ENCODE measurements around the gene ATG2A.

Gene ATG2A

GRCh38 chr11:64868904-64869570 lies 48.0 kb downstream of the ATG2A start:
- DNase-seq (ENCODE audit: low spot score), result no peak

DNA sequence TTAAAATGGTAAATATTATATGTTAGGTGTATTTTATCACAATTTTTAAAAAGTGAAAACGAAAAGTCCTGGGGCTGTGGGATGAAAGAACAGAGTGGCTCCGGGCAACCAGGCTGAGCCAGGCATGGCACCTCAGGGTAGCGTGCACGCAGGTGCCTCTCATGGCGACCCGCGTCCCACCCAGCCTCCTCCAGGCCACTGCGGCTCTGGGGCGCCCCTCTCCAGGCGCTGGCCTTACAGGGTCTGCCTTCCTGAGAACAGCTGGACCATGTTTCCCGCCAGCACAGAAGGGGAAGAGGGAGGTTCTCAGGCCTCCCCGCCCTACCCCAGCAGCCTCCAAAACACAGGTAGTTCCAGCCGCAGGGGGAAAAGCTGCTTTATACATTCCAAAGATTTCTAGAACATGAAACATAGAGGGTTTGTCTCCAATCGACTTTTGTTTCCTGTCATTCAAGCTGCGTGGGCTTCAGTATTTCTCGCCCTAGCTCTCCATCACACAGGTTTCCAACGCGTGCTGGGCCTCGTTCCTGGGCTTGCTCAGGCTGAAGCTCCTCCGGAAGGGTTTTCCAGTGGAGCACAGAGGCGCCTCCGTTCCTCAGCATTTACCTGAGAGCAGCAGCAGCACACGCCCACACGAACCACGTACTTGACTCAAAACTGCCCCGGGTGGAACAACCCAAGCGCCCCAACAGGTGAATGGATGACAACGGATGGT lies 49.1 kb downstream of the ATG2A start:
- DNase-seq (ENCODE audit: low spot score), result no peak

DNA sequence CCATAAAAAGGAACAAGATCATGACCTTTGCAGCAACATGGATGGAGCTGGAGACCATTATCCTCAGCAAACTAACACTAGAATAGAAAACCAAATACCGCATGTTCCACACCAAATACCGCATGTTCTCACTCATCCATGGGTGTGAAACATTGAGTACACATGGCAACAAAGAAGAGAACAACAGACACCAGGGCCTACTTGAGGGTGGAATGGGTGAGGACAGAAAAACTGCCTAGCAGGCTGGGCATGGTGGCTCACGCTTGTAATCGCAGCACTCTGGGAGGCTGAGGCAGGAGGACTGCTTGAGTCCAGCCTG lies 50.9 kb downstream of the ATG2A start:
- DNase-seq (ENCODE audit: low spot score), result no peak

- no peak for DNase-seq (ENCODE audit: low spot score)
These were observed 51.5 kb downstream of the ATG2A start for GRCh38 chr11:64865286-64866172.

- DNase-seq (ENCODE audit: low spot score), result no peak
These were observed 52.3 kb downstream of the ATG2A start for GRCh38 chr11:64864473-64865285.

- no peak for DNase-seq (ENCODE audit: low spot score)
These were observed 52.9 kb downstream of the ATG2A start for GRCh38 chr11:64864135-64864472.

GRCh38 chr11:64863391-64864060 lies 53.5 kb downstream of the ATG2A start:
- no peak for DNase-seq (ENCODE audit: low spot score)

DNA sequence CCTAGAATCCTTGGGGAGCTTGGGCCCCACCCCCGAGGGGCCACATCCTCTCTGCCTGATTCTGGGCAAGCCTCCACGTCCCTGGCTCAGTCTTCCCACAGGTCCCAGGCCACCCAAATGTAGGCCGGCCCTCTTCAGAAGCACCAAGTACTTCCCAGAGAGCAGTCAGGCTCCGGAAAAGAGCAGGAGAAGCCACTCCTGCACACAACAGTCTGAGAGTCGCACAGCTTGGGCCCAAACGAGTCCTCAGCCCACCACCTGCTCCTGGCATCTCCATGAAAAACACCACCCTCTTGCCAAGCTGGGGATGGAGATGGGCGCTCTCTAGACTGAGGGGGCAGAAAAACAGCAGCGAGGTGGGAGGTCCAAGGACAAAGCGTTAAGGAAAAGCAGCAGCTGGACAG lies 54.0 kb downstream of the ATG2A start:
- no peak for DNase-seq (ENCODE audit: low spot score)

DNA sequence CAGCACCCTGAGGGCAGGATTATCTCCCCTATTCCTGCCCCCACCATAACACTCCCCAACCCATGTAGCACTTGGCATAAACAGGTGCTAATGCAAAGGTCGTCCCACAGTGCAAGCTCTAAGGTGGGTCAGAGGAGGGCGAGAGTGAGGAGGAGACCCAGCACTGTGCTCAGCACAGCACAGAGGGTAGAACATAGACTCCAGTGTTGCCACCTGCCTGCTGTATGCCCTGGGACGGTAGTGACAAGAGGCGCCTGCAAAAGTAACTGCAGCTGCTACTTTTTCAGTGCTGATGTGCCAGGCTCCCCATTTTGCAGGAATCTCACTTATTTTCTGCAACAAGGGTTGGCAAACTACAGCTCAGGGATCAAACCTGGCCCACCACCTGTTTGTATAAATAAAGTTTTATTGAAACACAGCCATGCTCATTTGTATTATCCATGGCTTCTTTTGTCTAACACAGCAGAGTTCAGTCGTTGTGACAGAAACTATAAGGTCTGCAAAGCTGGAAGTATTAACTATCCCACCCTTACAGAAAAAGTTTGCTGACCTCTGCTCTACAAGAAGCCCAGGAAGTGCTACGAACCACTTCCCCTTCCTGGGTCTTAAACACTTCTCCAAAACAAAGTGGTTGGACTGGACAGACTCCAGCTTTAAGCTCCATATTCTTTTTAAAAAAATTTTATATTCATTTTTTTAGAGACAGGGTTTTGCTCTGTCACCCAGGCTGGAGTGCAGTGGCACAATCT lies 55.6 kb downstream of the ATG2A start:
- DNase-seq (ENCODE audit: low spot score), result no peak

GRCh38 chr11:64859542-64860414 lies 57.2 kb downstream of the ATG2A start:
- DNase-seq (ENCODE audit: low spot score), result no peak

- no peak for DNase-seq (ENCODE audit: low spot score)
These were observed 58.3 kb downstream of the ATG2A start for GRCh38 chr11:64858467-64859263.

DNA sequence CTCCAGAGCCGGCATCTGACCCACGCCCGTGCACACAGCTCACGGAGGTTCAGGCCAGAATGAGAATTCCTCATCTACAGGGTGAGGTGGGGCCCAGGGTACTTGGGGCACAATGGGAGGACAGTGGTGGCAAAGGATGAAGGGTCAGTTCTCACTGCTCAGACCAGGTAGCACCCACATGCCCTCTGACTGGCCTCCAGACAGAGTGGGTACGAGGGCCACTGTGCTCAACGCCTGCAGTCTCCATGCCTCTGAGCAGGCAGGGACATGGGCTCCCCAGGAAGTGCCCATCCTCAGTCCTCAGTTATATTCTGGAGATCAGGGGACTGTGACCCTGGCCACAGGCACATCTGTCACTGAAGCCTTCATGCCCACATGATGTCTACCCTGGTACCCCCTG lies 59.5 kb downstream of the ATG2A start:
- no peak for DNase-seq (ENCODE audit: low spot score)

DNA sequence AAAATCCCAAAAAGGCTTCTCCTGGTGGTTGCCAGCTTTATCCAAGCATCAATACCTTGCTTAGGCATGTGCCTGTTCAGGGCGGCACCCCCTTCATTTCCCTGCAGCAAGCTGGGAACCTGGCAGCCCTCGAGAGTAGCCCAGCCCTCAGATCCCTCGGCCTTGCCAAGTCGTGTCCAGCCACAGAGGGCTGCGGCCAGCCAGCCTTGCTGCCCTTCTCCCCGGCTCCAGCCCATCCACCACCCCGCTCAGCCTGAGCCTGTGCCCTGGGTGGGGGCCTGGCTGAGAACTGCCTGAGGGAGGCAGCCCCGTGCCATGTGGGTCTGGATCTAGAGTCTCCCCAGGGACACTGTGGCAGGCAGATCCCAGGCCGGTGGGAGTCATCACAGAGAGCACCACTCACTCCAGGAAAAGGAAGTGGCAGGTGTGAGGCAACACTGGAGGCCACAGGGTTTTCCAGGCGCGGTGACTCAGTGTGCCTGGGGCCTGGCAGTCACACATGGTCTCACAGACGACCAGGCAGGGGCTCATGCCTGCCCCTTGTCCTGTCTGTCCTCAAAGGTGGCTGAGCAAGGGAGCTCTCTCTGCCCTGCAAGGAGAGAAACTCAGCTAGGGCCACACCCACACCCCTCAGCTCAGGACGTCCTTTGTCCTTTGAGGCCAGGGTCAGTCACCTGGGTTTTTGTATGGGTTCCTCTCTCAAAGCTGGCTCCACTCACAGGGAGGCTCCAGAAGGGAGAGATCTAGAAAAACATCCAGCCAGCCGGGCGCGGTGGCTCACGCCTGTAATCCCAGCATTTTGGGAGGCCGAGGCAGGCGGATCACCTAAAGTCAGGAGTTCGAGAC lies 60.4 kb downstream of the ATG2A start:
- no peak for DNase-seq (ENCODE audit: low spot score)

- no peak for DNase-seq (ENCODE audit: low spot score)
These were observed 61.3 kb downstream of the ATG2A start for GRCh38 chr11:64855596-64856304.

DNA sequence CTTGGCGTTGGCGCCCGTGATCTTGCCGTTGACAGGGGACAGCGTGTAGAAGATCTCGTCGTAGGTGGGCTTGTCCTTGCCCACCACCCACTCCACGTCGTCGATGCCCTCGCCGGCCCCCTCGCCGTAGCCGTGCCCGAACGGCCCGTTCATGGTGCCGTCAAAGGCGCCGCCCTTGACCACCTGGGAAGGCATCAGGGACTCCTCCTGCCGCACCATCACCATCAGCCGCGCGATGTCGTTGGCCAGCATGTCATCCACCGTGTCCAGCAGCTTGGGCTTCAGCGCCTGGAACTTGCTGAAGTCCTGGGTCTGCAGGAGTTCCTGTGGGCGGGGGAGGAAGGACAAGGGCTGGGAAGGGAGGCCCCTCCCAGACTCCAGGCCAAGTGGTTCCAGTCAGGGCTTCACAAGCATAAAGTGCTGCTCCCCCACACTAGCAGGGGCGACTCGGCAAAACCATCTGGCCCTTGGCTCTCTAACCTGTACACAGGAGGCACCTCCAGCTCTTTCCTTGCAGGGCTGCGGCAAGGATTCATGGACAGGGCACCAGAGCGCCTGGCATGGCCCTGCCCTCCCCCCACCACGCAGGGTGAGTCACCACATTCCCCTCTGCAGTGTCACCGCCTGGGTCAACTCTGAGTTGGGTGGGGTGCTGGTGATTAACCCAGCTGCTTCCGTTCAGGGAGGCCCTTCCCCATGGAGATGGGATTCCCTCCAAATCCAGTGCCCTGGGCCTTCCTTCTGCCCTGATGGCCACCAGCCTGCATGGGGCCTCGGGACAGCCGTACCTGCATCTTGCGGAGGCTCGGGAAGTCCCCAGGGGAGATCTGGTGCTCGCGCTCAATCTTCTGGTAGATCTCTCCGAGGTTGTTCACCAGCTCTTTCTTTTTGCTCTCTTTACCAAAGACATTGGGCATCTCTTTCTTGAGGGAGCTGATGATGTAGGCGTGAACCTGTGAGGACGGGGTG lies 62.2 kb downstream of the ATG2A start:
- no peak for DNase-seq (ENCODE audit: low spot score)

DNA sequence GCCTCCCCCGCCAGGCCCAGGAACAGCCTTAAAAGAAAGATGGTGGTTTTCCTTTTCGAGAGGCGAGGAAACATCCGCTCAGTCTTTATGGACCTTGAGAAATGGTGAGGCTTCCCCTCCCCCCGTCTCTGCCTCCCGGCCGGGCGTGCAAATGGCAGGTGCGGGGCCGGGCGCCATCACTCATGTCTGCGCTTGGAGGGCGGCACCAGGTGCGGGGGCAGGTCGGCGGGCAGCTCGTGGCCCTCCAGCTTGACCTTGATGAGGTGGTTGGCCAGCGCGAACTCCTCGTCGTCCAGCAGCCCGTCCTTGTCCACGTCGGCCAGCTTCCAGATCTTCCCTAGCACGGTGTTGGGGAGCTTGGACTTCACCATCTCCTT lies 62.9 kb downstream of the ATG2A start:
- no peak for DNase-seq (ENCODE audit: low spot score)
